HG03565 (cell line): ENCODE data around the gene ANXA3.
A peak's percentile ranks its signal among the peaks of the same experiment; 100 is the strongest.

Experiments
- ATAC-seq: cut with Tn5 transposase; IDR thresholded peaks from one replicate; pipeline ENCODE4 v1.9.1; 2021; ENCODE audit warnings: mild to moderate bottlenecking, moderate library complexity; ENCODE audit not compliant: unreplicated experiment

Gene ANXA3

GRCh38 chr4:78609580-78609979 lies 58.0 kb downstream of the ANXA3 start:
- no peak for ATAC-seq

- ATAC-seq, result peak; percentile 29
These were observed 59.1 kb downstream of the ANXA3 start for GRCh38 chr4:78610546-78611214.

GRCh38 chr4:78611215-78611558 lies 59.6 kb downstream of the ANXA3 start:
- ATAC-seq, result no peak

- ATAC-seq, result no peak
These were observed 61.0 kb downstream of the ANXA3 start for GRCh38 chr4:78612398-78613178.

- ATAC-seq, result peak; percentile 53
These were observed 62.2 kb downstream of the ANXA3 start for GRCh38 chr4:78613522-78614321.

- no peak for ATAC-seq
These were observed 64.5 kb downstream of the ANXA3 start for GRCh38 chr4:78616046-78616498.

GRCh38 chr4:78618436-78618835 lies 66.9 kb downstream of the ANXA3 start:
- no peak for ATAC-seq

GRCh38 chr4:78621395-78621794 lies 69.8 kb downstream of the ANXA3 start:
- no peak for ATAC-seq

- ATAC-seq, result no peak
These were observed 70.8 kb downstream of the ANXA3 start for GRCh38 chr4:78622253-78622979.

GRCh38 chr4:78624048-78624447 lies 72.5 kb downstream of the ANXA3 start:
- ATAC-seq, result no peak

GRCh38 chr4:78625073-78625472 lies 73.5 kb downstream of the ANXA3 start:
- no peak for ATAC-seq

GRCh38 chr4:78627046-78627965 lies 75.7 kb downstream of the ANXA3 start:
- ATAC-seq, result no peak

GRCh38 chr4:78627966-78628678 lies 76.6 kb downstream of the ANXA3 start:
- ATAC-seq, result no peak

GRCh38 chr4:78629991-78630541 lies 78.5 kb downstream of the ANXA3 start:
- ATAC-seq, result no peak

- no peak for ATAC-seq
These were observed 79.0 kb downstream of the ANXA3 start for GRCh38 chr4:78630615-78631014.

- ATAC-seq, result no peak
These were observed 82.6 kb downstream of the ANXA3 start for GRCh38 chr4:78634011-78634664.

- peak; percentile 65 for ATAC-seq
These were observed 87.0 kb downstream of the ANXA3 start for GRCh38 chr4:78638337-78639172.

GRCh38 chr4:78640714-78641113 lies 89.1 kb downstream of the ANXA3 start:
- ATAC-seq, result no peak
